ENCODE data around the gene VRK1.
"Not testable (repeated sequence)": the region's sequence is repeated elsewhere in the genome, so short reads cannot be mapped to it uniquely, and the experiment has no call there.

The VRK1 gene

GRCh38 chr14:96764012-96764411 is 33.2 kb upstream of the VRK1 start:
- no peak for DNase-seq (ENCODE audit: low read depth)
- H3K4me3 ChIP-seq (ENCODE audit: low read depth, low read length): no peak overlapping the region
- TF ChIP-seq CTCF (IDR thresholded peaks at IDR 0.05; ENCODE audit: low read depth, low read length): no peak
- no peak for TF ChIP-seq POLR2A (IDR thresholded peaks at IDR 0.05; ENCODE audit: extremely low read depth, insufficient read length)
- TF ChIP-seq MYC (IDR thresholded peaks at IDR 0.05; ENCODE audit: low read depth, low read length): no peak
- TF ChIP-seq MAX (IDR thresholded peaks at IDR 0.05; ENCODE audit: low read depth, low read length): no peak

DNA sequence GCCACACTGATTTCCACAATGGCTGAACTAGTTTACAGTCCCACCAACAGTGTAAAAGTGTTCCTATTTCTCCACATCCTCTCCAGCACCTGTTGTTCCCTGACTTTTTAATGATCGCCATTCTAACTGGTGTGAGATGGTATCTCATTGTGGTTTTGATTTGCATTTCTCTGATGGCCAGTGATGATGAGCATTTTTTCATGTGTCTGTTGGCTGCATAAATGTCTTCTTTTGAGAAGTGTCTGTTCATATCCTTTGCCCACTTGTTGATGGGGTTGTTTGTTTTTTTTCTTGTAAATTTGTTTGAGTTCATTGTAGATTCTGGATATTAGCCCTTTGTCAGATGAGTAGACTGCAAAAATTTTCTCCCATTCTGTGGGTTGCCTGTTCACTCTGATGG is 32.0 kb upstream of the VRK1 start:
- DNase-seq (ENCODE audit: low read depth); H3K4me3 ChIP-seq (ENCODE audit: low read depth, low read length): not testable (repeated sequence)

DNA sequence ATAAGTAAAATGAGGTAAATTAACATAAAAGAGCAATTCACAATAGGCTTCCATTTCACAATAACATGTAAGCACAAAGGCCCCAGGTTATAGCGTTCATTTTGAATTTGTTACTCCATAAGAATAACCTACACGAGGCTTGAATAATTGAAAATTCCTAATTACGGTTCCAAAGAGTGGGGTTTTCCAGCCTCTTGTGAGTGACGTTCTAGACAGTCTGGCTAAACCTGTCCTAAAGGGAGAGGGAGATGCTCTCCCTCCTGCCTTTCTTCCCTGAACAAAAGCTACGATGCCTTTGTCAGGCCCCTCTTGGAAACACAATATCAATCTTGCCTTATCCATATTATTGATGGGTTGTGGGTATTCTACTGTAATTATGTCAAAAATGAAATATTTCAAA is 24.3 kb upstream of the VRK1 start:
- TF ChIP-seq POLR2A (IDR thresholded peaks at IDR 0.05; ENCODE audit: extremely low read depth, insufficient read length): no peak
- DNase-seq (ENCODE audit: low read depth): no peak
- H3K4me3 ChIP-seq (ENCODE audit: low read depth, low read length): no peak overlapping the region

DNA sequence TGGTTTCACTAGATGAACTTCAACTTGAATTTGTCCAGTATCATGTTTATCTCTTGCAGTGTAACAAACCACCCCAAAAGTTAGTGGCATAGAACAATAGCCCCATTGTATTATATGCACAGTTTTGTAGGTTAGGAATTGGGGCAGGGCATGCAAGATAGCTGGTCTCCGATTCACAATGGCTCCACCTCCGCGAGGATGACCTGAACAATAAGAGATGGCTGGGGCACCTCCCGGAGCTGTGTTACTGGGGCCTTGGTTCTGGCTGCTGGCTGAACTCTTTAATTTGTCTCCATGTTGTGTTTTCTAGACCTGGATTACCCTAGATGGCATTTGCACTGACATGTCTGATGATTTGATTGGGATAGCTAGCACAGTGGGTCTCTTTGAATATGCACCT is 20.4 kb upstream of the VRK1 start:
- H3K4me3 ChIP-seq (ENCODE audit: low read depth, low read length): no peak overlapping the region
- no peak for TF ChIP-seq MAX (IDR thresholded peaks at IDR 0.05; ENCODE audit: low read depth, low read length)
- TF ChIP-seq POLR2A (IDR thresholded peaks at IDR 0.05; ENCODE audit: extremely low read depth, insufficient read length): no peak
- no peak for TF ChIP-seq MYC (IDR thresholded peaks at IDR 0.05; ENCODE audit: low read depth, low read length)
- TF ChIP-seq CTCF (IDR thresholded peaks at IDR 0.05; ENCODE audit: low read depth, low read length): no peak
- no peak for DNase-seq (ENCODE audit: low read depth)

GRCh38 chr14:96780500-96780899 is 16.7 kb upstream of the VRK1 start:
- DNase-seq (ENCODE audit: low read depth): no peak
- no peak for TF ChIP-seq CTCF (IDR thresholded peaks at IDR 0.05; ENCODE audit: low read depth, low read length)
- no peak for TF ChIP-seq MAX (IDR thresholded peaks at IDR 0.05; ENCODE audit: low read depth, low read length)
- TF ChIP-seq POLR2A (IDR thresholded peaks at IDR 0.05; ENCODE audit: extremely low read depth, insufficient read length): no peak
- TF ChIP-seq MYC (IDR thresholded peaks at IDR 0.05; ENCODE audit: low read depth, low read length): no peak
- no peak overlapping the region for H3K4me3 ChIP-seq (ENCODE audit: low read depth, low read length)

DNA sequence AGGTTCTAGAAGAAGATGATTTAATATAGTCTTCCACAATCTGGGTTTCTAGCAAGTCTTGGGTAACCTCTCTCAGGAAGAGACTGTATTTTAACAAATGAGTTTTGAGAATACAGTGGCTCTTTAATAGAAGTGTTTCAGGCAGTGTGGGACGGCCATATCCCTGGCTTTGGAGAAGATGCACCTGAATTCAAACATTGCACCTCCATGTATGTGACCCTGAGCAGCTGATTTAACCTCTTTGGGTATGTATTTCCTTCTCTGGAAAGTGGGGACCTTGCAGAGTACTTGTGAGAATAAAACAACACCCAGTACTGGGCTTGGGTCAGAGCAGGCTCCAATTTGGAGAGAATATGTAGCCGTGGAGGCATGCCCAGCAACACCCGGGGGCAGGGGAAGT is 15.8 kb upstream of the VRK1 start:
- TF ChIP-seq CTCF (IDR thresholded peaks at IDR 0.05; ENCODE audit: low read depth, low read length) (no peak), MAX (IDR thresholded peaks at IDR 0.05; ENCODE audit: low read depth, low read length) (no peak), POLR2A (IDR thresholded peaks at IDR 0.05; ENCODE audit: extremely low read depth, insufficient read length) (no peak), MYC (IDR thresholded peaks at IDR 0.05; ENCODE audit: low read depth, low read length) (no peak)
- DNase-seq (ENCODE audit: low read depth): no peak
- no peak overlapping the region for H3K4me3 ChIP-seq (ENCODE audit: low read depth, low read length)

DNA sequence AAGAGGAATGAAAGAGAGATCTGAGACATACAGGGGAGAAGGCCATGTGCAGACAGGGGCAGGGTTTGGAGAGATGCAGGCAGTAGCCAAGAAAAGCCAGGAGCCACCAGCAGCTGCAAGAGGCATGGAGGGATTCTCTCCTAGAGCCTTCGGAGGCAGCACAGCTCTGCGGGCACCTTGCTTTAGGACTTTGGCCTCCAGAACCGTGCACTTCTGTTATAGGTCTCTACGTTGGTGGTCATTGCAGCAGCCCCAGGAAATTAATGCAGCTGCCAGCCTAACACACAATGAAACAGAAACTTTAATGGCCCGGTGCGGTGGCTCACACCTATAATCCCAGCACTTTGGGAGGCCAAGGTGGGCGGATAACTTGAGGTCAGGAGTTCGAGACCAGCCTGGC is 14.7 kb upstream of the VRK1 start:
- no peak for DNase-seq (ENCODE audit: low read depth)
- TF ChIP-seq CTCF (IDR thresholded peaks at IDR 0.05; ENCODE audit: low read depth, low read length): no peak
- TF ChIP-seq MAX (IDR thresholded peaks at IDR 0.05; ENCODE audit: low read depth, low read length): no peak
- TF ChIP-seq POLR2A (IDR thresholded peaks at IDR 0.05; ENCODE audit: extremely low read depth, insufficient read length): no peak
- TF ChIP-seq MYC (IDR thresholded peaks at IDR 0.05; ENCODE audit: low read depth, low read length): no peak
- no peak overlapping the region for H3K4me3 ChIP-seq (ENCODE audit: low read depth, low read length)
